Vagina (tissue), 2 donors: ENCODE measurements around the gene TRIP13. TPM values are rescaled to one million over a fixed set of nuclear protein-coding genes. Genes with fewer than 3 reads are reported as not detected.

Experiments used
- DNase-seq, 2 donors: peaks; one replicate each; pipeline ENCODE4 v3.0.0-alpha.2; 2017; ENCODE audit errors: extremely low spot score in 2 of 2
- H3K27ac ChIP-seq: fragments of 200-600 bp; sonication (generic); one replicate; pipeline ENCODE4 v1.5.1; 2019
- H3K27me3 ChIP-seq: fragments of 200-600 bp; sonication (generic); one replicate; pipeline ENCODE4 v1.5.1; 2019
- H3K36me3 ChIP-seq, 2 donors: fragments of 200-600 bp; sonication (generic); one replicate each; pipeline ENCODE4 v1.5.1; 2017 to 2019
- H3K4me1 ChIP-seq: fragments of 200-600 bp; sonication (generic); one replicate; pipeline ENCODE4 v1.5.1; 2019
- H3K4me3 ChIP-seq, 2 donors: fragments of 200-600 bp; sonication (generic); 1 replicate in 1 of 2; 2 replicates in 1 of 2; pipeline ENCODE4 v1.5.1; 2016 to 2019
- H3K9me3 ChIP-seq: fragments of 200-600 bp; sonication (generic); one replicate; pipeline ENCODE4 v1.5.1; 2019
- CTCF ChIP-seq, 3 experiments: fragments of 450-650 bp in 2 of 3; fragments of 200-600 bp in 1 of 3; sonication (generic) in 1 of 3; IDR thresholded peaks; one replicate each; pipeline ENCODE4 v1.5.1; 2017 to 2019; ENCODE audit warnings: antibody characterized with exemption in 3 of 3, mild to moderate bottlenecking in 2 of 3, moderate library complexity in 2 of 3
- POLR2A ChIP-seq, 2 donors: fragments of 450-650 bp; IDR thresholded peaks; one replicate each; pipeline ENCODE4 v1.6.1; 2017; ENCODE audit warnings: antibody characterized with exemption in 2 of 2, mild to moderate bottlenecking in 2 of 2, moderate library complexity in 2 of 2
- POLR2AphosphoS5 ChIP-seq, 2 donors: sonication (generic); formaldehyde crosslinking; IDR thresholded peaks; one replicate each; pipeline ENCODE4 v1.9.0; 2017; ENCODE audit warnings: antibody characterized with exemption in 2 of 2, mild to moderate bottlenecking in 2 of 2, low read depth in 1 of 2; ENCODE audit not compliant: insufficient read depth in 1 of 2
- intact Hi-C: fragments of 100-400 bp; cut with DNase I; formaldehyde crosslinking; loops from one replicate; pipeline ENCODE4 v1.15.1; 2023
- total RNA-seq: library from RNA; depleted of rRNA; stranded (reverse); fragments of >200 nt; gene quantifications from one replicate; pipeline ENCODE4 v1.2.3, GENCODE V29; 2016

TRIP13 gene
- total RNA-seq, 1 donor from 2014 or later = 3.7 TPM

GRCh38 chr5:958701-959571 lies 66.3 kb downstream of the TRIP13 start:
- Histone ChIP-seq H3K27me3 (no peaks in the 10 kb centered on the region), H3K36me3 (no peaks in the 10 kb centered on the region), H3K9me3 (no peaks in the 10 kb centered on the region), H3K4me1 (peaks cover 28% of the 10 kb centered on the region), H3K4me3 (no peak overlapping the region), H3K27ac (no peak overlapping the region)
- peak in 1 of 2 donors; percentile 81 for DNase-seq
- TF ChIP-seq POLR2AphosphoS5 (IDR thresholded peaks at IDR 0.05; ENCODE audit: insufficient read depth in 1 of 2, low read depth in 1 of 2) (peak in 1 of 2 donors; percentile 74), CTCF (IDR thresholded peaks at IDR 0.05) (no peak)
- intact Hi-C loops = no loop called here

- H3K27me3 ChIP-seq = no peaks in the 10 kb centered on the region
- H3K27ac ChIP-seq = no peak overlapping the region
- no peaks in the 10 kb centered on the region for H3K9me3 ChIP-seq
- intact Hi-C loops = no loop called here
- peak; percentile 72 to 84 for DNase-seq
- no peak overlapping the region for H3K4me3 ChIP-seq
- H3K36me3 ChIP-seq = no peaks in the 10 kb centered on the region
- TF ChIP-seq POLR2A (IDR thresholded peaks at IDR 0.05) = no peak
- TF ChIP-seq CTCF (IDR thresholded peaks at IDR 0.05) = no peak
- TF ChIP-seq POLR2AphosphoS5 (IDR thresholded peaks at IDR 0.05; ENCODE audit: insufficient read depth in 1 of 2, low read depth in 1 of 2) = no peak
- H3K4me1 ChIP-seq = peaks cover 31% of the 10 kb centered on the region
These were observed 67.2 kb downstream of the TRIP13 start for GRCh38 chr5:959581-960531.

- peak in 1 of 2 donors; percentile 80 for DNase-seq
- TF ChIP-seq POLR2A (IDR thresholded peaks at IDR 0.05) (no peak), POLR2AphosphoS5 (IDR thresholded peaks at IDR 0.05; ENCODE audit: insufficient read depth in 1 of 2, low read depth in 1 of 2) (no peak)
- H3K9me3 ChIP-seq = no peaks in the 10 kb centered on the region
- intact Hi-C loops = no loop called here
- H3K4me1 ChIP-seq = peaks cover 31% of the 10 kb centered on the region
- H3K27me3 ChIP-seq = no peaks in the 10 kb centered on the region
- no peaks in the 10 kb centered on the region for H3K36me3 ChIP-seq
- H3K27ac ChIP-seq = no peak overlapping the region
- H3K4me3 ChIP-seq = no peak overlapping the region
These were observed 67.9 kb downstream of the TRIP13 start for GRCh38 chr5:960551-960950.

DNA sequence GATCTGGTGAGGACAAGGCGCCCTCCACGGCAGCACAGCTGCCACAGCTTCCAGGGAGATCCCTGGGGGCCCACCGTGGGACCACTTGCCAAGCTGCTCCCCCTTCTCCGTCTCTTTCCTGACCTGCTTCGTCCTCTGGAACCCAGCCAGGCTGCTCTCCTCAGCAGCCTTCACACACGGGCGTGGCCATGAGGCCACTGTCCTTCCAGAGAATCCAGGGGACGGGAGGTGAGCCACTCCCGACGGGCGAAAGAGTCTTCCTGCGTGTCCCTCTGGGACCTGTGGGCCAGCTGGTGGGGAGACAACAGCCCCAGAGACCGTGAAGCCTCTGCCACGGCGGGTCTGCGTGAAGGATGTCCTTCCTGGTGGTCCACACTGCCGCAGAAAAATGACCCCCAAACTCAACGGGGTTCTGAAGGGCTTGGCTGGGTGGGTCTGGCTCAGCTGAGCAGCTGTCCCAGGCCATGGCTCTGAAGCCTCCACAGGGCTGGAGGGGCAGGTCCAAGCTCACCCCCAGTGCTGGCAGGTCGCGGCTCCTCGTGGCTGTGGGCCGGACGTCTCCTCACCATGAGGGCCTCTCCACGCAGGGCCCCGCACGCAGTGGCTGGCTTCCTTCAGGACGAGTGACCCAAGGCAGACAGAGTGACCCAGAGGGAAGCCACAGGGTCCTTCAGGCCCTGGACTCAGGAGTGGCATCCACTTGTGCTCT lies 68.5 kb downstream of the TRIP13 start:
- no peaks in the 10 kb centered on the region for H3K27me3 ChIP-seq
- no peak overlapping the region for H3K4me3 ChIP-seq
- no peak overlapping the region for H3K27ac ChIP-seq
- intact Hi-C loops = no loop called here
- H3K36me3 ChIP-seq = no peaks in the 10 kb centered on the region
- no peaks in the 10 kb centered on the region for H3K9me3 ChIP-seq
- peaks cover 29% of the 10 kb centered on the region for H3K4me1 ChIP-seq
- TF ChIP-seq POLR2AphosphoS5 (IDR thresholded peaks at IDR 0.05; ENCODE audit: insufficient read depth in 1 of 2, low read depth in 1 of 2) (no peak), CTCF (IDR thresholded peaks at IDR 0.05) (no peak), POLR2A (IDR thresholded peaks at IDR 0.05) (no peak)
- DNase-seq = peak; percentile 81 to 93

GRCh38 chr5:961711-962240 lies 69.1 kb downstream of the TRIP13 start:
- DNase-seq = no peak
- H3K4me3 ChIP-seq = no peak overlapping the region

More at GRCh38 chr5:961711-962240, 69.1 kb downstream of the TRIP13 start:
- no peaks in the 10 kb centered on the region for H3K36me3 ChIP-seq
- no peak for TF ChIP-seq CTCF (IDR thresholded peaks at IDR 0.05)
- intact Hi-C loops = no loop called here
- no peaks in the 10 kb centered on the region for H3K27me3 ChIP-seq
- H3K27ac ChIP-seq = no peak overlapping the region
- no peaks in the 10 kb centered on the region for H3K9me3 ChIP-seq
- H3K4me1 ChIP-seq = peaks cover 22% of the 10 kb centered on the region
